NCI-H1105 treated with DMSO at 0.1 percent for 48 hours (cell line): Measurements from ENCODE around the gene LARGE2.

Source experiments
- DNase-seq: peaks from one replicate; lab custom pipeline; 2025; lab: John Stamatoyannopoulos, UW

Gene LARGE2

GRCh38 chr11:45922425-45923082, at the start of gene LARGE2:
TSS of gene LARGE2 (plus strand) at chr11:45922656. CDS start at chr11:45922883, 227 bp downstream.
- peak; percentile 85 for DNase-seq

DNA sequence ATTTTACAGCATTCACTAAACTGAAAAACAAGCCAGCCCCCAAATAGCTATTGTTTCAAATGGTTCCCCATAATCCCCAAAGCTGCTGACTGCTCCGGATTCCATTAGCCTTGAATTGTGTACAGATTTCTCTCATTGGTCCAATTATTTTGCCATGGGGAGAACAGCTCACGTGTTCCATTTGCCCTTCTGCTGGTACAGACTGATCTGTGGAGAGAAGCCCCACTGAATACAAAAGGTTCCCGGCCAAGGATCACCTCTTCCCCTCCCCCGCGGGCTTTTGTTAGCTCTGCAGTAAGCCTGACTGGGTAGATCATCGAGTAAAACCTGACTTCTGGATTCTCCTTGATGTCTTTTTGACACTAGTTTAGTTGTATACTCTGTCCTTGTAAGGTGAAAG, 46.1 kb upstream of the LARGE2 start:
- no peak for DNase-seq

DNA sequence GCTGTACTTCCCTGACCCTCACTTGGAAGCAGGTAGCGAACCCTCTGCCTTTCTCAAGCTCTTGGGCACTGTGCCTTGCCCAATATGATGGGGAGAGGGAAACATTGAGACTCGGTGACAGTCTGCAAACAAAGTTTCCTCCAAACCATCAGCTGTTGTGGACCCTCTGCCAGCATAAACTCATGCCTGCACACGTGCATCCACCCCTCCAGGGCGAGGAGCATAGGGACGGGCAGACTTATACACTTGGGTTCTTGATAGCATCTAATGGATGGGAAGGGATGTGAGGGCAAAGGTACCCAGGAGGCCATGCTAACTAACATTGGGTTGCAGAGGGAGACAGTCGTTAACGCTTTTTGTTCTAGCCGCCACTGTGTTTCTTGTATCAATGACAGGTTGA, 45.2 kb upstream of the LARGE2 start:
- DNase-seq: no peak

GRCh38 chr11:45877845-45878244, 44.6 kb upstream of the LARGE2 start:
- no peak for DNase-seq

DNA sequence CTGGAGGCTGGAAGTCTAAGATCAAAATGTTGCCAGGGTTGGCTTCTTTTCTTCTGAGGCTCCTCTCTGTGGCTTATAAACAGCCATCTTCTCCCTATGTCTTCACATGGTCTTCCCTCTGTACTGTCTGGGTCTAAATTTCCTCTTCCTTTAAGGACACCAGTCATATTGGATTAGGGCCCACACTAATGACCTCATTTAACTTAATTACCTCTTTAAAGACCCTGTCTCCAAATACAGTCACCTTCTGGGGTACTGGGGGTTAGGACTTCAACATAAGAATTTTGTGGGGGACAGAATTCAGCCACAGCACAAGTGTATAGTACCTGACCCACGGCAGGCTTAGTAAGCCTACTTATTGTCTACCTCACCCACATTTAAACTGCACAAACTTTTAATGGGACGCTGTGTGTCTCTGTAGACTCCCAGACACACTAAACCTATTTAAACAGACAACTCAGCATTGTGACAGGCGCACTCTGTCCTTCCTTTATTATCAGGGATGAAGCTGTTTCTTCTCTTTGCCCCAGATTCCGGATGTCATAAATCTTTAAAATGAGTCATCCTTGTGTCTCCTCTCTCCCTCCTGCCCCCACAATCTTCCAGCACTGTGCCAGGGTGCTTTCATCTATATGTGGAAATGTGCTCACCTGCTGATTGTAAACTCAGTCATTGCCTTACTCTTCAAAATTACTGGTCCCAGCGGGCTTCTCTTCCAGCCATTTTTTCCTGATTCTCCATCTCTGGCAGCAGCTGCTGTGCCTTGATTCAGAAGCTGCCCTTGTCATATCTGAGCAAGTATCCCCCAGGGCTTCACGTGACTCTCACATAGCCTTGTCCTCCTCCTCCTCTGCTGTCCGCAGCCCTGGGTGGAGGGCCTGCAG, 42.4 kb upstream of the LARGE2 start:
- no peak for DNase-seq

- no peak for DNase-seq
These were observed 41.5 kb upstream of the LARGE2 start for GRCh38 chr11:45880772-45881570.

- DNase-seq: peak; percentile 66
These were observed 40.6 kb upstream of the LARGE2 start for GRCh38 chr11:45881708-45882368.

DNA sequence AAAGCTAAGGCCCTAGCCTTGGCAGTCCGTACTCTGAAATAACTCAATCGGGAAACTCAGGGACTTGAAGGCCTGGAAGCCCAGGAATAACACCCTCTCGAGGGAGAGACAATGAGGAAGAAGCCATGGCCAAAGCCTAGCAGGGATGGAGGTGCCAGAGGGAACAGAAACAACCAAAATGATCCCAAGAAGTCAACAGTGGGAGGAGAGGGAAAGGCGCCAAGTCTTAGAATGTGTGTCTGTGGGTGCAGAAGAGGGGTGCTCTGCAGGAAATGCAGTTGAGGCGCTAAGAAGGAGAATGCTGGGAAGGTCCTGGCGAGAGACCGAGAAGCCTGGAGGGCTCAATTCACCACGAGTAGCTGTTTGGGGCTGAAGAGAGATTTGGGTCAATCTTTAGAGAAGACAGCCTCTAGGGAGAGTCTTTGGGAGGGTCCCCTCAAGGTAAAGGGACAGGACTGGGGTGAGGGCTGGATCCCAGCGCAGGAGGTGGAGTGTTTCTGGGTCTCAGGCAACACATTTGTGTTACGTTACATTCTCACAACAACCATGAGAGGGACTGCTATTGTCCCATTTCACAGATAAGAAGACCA, 37.8 kb upstream of the LARGE2 start:
- no peak for DNase-seq

DNA sequence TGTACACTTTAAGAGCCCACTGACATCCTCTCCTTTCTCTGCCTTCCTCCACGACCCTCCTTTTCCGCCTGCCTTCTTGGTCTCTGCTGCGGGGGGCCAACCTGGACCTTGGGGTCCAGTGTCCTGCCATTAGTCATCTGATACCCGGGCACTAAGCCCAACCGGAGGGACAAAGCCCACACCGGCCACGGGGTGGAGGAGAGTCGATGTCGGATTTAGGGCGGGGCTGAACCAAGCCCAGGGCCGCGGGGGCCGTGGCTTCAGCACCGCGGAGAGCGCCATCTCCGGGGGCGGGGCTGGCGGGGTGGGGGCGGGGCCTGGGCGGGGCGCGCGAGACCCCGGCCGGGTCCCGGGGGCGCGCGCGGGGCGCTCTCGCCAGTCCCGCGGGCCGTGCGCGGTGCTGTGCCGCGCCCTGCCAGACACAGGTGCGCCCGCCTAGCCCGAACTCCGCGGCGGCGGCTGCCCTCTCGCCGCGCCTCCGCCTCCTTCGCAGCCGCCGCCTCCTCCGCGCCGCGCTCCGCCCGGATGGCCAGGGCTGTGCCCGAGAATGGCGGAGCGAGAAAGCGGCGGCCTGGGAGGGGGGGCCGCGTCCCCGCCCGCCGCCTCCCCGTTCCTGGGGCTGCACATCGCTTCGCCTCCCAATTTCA, 37.1 kb upstream of the LARGE2 start, which contains the start of gene MAPK8IP1:
MAPK8IP1 (plus strand) TSS at position 378 of the 647 bp plus-strand sequence; CDS start at position 548, 170 bp downstream.
- peak; percentile 66 for DNase-seq

DNA sequence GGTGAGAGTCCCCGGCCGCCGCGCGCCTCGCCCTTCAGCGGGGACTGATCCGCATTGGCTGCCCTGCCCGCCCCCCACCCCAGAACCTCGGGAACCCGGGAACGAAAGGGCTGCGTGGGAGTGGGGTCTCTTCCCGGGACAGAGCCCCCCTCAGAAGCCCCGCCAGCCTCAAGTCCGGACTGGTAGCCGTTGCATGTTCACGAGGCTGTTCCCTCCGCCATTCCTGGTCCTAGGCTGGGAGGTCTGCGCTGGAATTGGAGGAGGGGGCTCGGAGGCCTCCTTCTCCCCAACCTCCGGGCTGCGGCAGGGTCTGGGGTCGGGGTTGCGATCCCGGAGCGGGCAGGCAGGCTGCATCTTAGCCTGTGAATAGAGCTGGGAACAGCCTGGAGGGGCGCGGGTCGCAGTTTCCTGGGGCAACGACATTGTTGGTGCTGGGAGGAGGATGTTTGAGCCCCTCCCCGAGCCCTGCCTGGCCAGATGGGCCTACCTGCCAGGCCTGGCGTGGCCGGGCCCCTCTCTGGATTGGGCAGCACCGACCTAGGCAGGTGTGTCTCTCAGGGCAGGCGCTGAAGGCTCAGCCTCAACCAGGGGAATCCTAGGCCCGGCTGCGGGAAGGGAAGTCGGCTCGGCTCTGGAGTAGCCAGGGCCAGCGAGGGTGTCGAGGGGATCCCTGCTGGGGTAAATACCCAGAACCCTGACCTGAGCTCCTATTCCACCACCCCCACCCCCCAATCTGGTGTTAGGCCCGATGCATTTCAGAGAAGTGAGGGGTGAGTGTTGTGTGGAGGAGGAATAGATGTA, 36.3 kb upstream of the LARGE2 start:
- peak; percentile 20 for DNase-seq

DNA sequence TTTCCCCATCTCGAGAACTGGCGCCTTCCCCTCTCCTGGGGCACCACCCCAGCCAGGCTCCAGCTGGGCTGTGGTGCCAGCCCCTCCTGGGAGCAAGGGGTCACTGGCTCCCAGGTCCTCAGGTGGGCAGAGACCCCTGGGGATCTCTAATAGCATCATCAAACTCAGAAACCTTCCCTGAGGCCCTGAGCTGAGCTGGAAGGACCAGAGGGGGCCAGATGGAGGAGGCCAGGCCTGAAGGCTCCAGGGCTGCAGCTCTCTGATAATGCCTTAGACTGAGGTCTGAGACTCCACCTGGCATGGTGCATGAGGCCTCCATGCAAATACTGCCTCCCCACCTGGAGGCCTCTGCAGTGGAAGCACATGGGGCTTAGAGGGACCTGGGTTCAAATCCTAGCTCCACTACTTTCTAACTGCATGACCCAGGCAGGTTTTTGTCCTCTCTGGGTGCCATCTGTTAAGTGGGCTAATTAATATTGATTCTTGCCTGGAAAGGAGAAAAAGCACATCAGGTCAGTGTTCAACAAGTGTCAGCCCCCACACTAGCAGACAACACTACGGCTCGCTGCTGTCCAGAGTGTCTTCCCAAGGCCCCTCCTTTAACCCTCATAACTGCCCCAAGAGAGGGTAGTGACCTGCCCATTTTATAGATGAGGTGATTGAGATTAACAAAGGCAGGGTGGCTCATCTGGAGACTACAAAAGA, 35.5 kb upstream of the LARGE2 start:
- DNase-seq: no peak

GRCh38 chr11:45887587-45887986, 34.9 kb upstream of the LARGE2 start:
- DNase-seq: no peak

GRCh38 chr11:45889555-45889954, 32.9 kb upstream of the LARGE2 start:
- no peak for DNase-seq

DNA sequence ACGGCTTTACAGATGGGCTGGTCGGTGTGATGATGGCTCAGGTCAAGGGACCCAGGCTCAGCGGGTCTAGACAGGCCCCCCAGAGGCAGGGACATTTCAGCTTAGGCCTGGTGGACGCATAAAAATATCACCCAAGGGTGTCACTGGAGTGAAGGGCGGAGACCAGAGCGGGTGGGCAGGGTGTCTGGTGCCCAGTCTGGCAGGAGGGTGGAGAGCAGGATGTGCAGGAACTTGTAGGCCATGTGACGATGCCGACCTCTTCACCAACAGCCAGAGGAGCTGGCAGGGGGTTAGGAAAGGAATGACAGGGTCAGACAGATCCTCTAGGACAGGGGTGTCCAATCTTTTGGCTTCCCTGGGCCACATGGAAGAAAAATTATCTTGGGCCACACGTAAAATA, 32.5 kb upstream of the LARGE2 start:
- no peak for DNase-seq

- DNase-seq: no peak
These were observed 31.4 kb upstream of the LARGE2 start for GRCh38 chr11:45890886-45891550.

DNA sequence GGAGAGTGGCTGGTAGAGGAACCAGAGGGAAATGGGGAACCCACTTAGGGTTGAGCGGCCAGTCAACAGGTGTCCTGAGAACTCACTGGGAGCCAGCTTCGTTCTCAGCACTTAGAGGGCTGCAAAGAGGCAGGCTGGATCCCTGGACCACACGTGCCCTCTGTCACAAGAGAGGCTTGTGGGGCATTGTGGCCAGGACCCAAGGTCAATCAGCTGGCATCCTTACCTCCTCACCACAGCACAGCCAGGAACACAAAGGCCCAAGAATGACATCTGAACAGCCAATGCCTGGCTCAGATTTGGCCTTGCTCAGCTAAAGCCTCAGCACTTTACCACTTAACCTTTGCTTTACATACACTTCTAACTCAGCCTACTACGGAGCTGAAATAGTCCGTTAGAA, 29.6 kb upstream of the LARGE2 start:
- DNase-seq: no peak

- DNase-seq: no peak
These were observed 27.8 kb upstream of the LARGE2 start for GRCh38 chr11:45894555-45895247.

DNA sequence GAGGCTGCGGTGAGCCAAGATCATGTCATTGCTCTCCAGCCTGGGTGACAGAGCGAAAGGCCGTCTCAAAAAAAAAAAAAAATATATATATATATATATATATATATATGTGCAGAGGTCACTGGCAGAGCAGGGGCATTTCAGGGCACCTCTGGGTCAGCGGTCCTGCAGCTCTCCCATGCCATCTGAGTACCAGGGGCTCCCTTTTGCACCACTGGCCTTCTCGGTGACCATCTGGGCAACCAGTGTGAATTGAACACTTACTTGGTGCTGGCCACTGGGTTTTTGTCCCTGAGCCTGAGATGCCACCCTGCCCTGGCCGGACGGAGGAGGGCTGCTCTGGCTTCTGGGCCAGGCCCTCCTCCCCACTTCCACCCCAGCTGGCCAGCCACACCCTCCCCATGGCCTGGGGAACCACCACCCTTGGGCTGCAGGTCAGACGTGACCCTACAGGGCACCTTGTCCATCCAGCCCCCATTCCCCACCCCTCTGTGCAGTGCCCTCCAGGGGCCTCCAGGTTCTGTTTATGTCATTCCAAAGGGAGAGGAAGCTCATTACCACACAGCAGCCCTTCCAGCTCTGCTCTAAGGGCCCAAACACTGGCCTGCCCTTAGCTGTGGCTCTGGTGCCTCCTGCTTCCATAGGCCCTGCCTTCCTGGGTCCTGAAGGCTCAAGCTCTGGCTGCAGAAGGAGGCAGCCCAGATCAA, 26.8 kb upstream of the LARGE2 start:
- no peak for DNase-seq
